Breast epithelium (tissue), 4 donors: ENCODE measurements around the gene UGT1A7. TPM values are rescaled to one million over a fixed set of nuclear protein-coding genes. Genes with fewer than 3 reads are reported as not detected.
A peak's percentile ranks its signal among the peaks of the same experiment; 100 is the strongest.

Source experiments
- DNase-seq, 2 donors: peaks; one replicate each; pipeline ENCODE4 v3.0.0-alpha.2; 2019; ENCODE audit warnings: low spot score in 2 of 2
- H3K27ac ChIP-seq, 2 donors: fragments of 200-600 bp; sonication (generic) in 1 of 2; one replicate each; pipeline ENCODE4 v1.5.1; 2016 to 2019; ENCODE audit warnings: mild to moderate bottlenecking in 1 of 2
- H3K27me3 ChIP-seq, 2 donors: fragments of 200-600 bp; sonication (generic) in 1 of 2; one replicate each; pipeline versions ENCODE4 v1.5.1 to v1.6.0; 2017 to 2019; ENCODE audit warnings: control low read depth in 1 of 2, mild to moderate bottlenecking in 1 of 2
- H3K36me3 ChIP-seq: fragments of 200-600 bp; one replicate; pipeline ENCODE4 v1.5.1; 2019
- H3K4me1 ChIP-seq, 2 donors: fragments of 200-600 bp; sonication (generic); one replicate each; pipeline ENCODE4 v1.5.1; 2016 to 2019; ENCODE audit warnings: control low read depth in 1 of 2
- H3K4me3 ChIP-seq, 3 donors: fragments of 200-600 bp; sonication (generic); 1 replicate in 2 of 3; 2 replicates in 1 of 3; pipeline ENCODE4 v1.5.1; 2016 to 2019; ENCODE audit warnings: mild to moderate bottlenecking in 3 of 3, moderate library complexity in 2 of 3
- H3K9me3 ChIP-seq, 2 donors: fragments of 200-600 bp; sonication (generic) in 1 of 2; one replicate each; pipeline ENCODE4 v1.5.1; 2016 to 2019; ENCODE audit warnings: control low read depth in 1 of 2
- CTCF ChIP-seq, 3 donors: fragments of 450-650 bp; IDR thresholded peaks; one replicate each; pipeline ENCODE4 v1.5.1; 2016 to 2017; ENCODE audit warnings: antibody characterized with exemption in 3 of 3, mild to moderate bottlenecking in 3 of 3, moderate library complexity in 3 of 3
- POLR2A ChIP-seq: fragments of 450-650 bp; IDR thresholded peaks from one replicate; pipeline ENCODE4 v1.6.1; 2016; ENCODE audit warnings: antibody characterized with exemption, mild to moderate bottlenecking, moderate library complexity
- POLR2AphosphoS5 ChIP-seq, 3 donors: sonication (generic); formaldehyde crosslinking; IDR thresholded peaks; one replicate each; pipeline ENCODE4 v1.6.1; 2017; ENCODE audit warnings: antibody characterized with exemption in 3 of 3
- intact Hi-C: fragments of 100-400 bp; cut with DNase I; formaldehyde crosslinking; loops from one replicate; pipeline ENCODE4 v1.15.1; 2023; ENCODE audit warnings: low total_unique reads
- total RNA-seq, 3 donors: library from RNA; depleted of rRNA; stranded (reverse); fragments of >200 nt; gene quantifications; one replicate each; pipeline ENCODE4 v1.1.0, GENCODE V29; 2016

UGT1A7 gene
- total RNA-seq, 3 donors from 2014 or later = not detected

- intact Hi-C loops = no loop called here
- H3K27me3 ChIP-seq = no peaks in the 10 kb centered on the region
- H3K36me3 ChIP-seq = no peaks in the 10 kb centered on the region
- H3K9me3 ChIP-seq = no peaks in the 10 kb centered on the region
- no peak overlapping the region for H3K27ac ChIP-seq
- H3K4me3 ChIP-seq = no peak overlapping the region
- H3K4me1 ChIP-seq = no peaks in the 10 kb centered on the region
- DNase-seq = peak in 1 of 2 donors; percentile 15
- no peak for TF ChIP-seq CTCF (IDR thresholded peaks at IDR 0.05)
- no peak for TF ChIP-seq POLR2AphosphoS5 (IDR thresholded peaks at IDR 0.05)
- no peak for TF ChIP-seq POLR2A
Observed at GRCh38 chr2:233814056-233814835, 132.5 kb downstream of the UGT1A7 start.

GRCh38 chr2:233815861-233816260, 134.2 kb downstream of the UGT1A7 start:
- TF ChIP-seq CTCF (IDR thresholded peaks at IDR 0.05) = no peak
- no peak for TF ChIP-seq POLR2AphosphoS5 (IDR thresholded peaks at IDR 0.05)
- no peak for TF ChIP-seq POLR2A
- DNase-seq = no peak
- no peak overlapping the region for H3K27ac ChIP-seq
- intact Hi-C loops = loop anchor here (5.0 kb wide), 1 partner anchor 66 kb away; no protein-coding TSS in a partner anchor
- no peak overlapping the region for H3K4me3 ChIP-seq
- no peaks in the 10 kb centered on the region for H3K9me3 ChIP-seq
- H3K27me3 ChIP-seq = no peaks in the 10 kb centered on the region
- H3K36me3 ChIP-seq = no peaks in the 10 kb centered on the region
- H3K4me1 ChIP-seq = no peaks in the 10 kb centered on the region

- DNase-seq = peak in 1 of 2 donors; percentile 12
- TF ChIP-seq CTCF (IDR thresholded peaks at IDR 0.05) (no peak), POLR2A (no peak), POLR2AphosphoS5 (IDR thresholded peaks at IDR 0.05) (no peak)
Observed at GRCh38 chr2:233816334-233816733, 134.6 kb downstream of the UGT1A7 start.

GRCh38 chr2:233816771-233817170, 135.1 kb downstream of the UGT1A7 start:
- intact Hi-C loops = loop anchor here (5.0 kb wide), 1 partner anchor 66 kb away; no protein-coding TSS in a partner anchor
- Histone ChIP-seq H3K27me3 (no peaks in the 10 kb centered on the region), H3K9me3 (no peaks in the 10 kb centered on the region), H3K36me3 (no peaks in the 10 kb centered on the region), H3K27ac (no peak overlapping the region), H3K4me3 (no peak overlapping the region), H3K4me1 (no peaks in the 10 kb centered on the region)
- DNase-seq = no peak
- no peak for TF ChIP-seq POLR2AphosphoS5 (IDR thresholded peaks at IDR 0.05)
- TF ChIP-seq CTCF (IDR thresholded peaks at IDR 0.05) = no peak
- TF ChIP-seq POLR2A = no peak

More at GRCh38 chr2:233816334-233816733, 134.6 kb downstream of the UGT1A7 start:
- H3K4me3 ChIP-seq = no peak overlapping the region
- no peaks in the 10 kb centered on the region for H3K4me1 ChIP-seq
- no peaks in the 10 kb centered on the region for H3K36me3 ChIP-seq
- no peak overlapping the region for H3K27ac ChIP-seq
- intact Hi-C loops = loop anchor here (5.0 kb wide), 1 partner anchor 66 kb away; no protein-coding TSS in a partner anchor
- no peaks in the 10 kb centered on the region for H3K9me3 ChIP-seq
- H3K27me3 ChIP-seq = no peaks in the 10 kb centered on the region

GRCh38 chr2:233817361-233817911, 135.7 kb downstream of the UGT1A7 start:
- TF ChIP-seq CTCF (IDR thresholded peaks at IDR 0.05) = no peak
- TF ChIP-seq POLR2AphosphoS5 (IDR thresholded peaks at IDR 0.05) = no peak
- no peak for TF ChIP-seq POLR2A
- no peak for DNase-seq

More at GRCh38 chr2:233817361-233817911, 135.7 kb downstream of the UGT1A7 start:
- no peaks in the 10 kb centered on the region for H3K4me1 ChIP-seq
- H3K36me3 ChIP-seq = no peaks in the 10 kb centered on the region
- intact Hi-C loops = loop anchor here (5.0 kb wide), 1 partner anchor 65 kb away; no protein-coding TSS in a partner anchor
- H3K9me3 ChIP-seq = no peaks in the 10 kb centered on the region
- H3K27me3 ChIP-seq = no peaks in the 10 kb centered on the region
- no peak overlapping the region for H3K4me3 ChIP-seq
- no peak overlapping the region for H3K27ac ChIP-seq
